ENCODE measurements around the gene NPHS2. TPM values are rescaled to one million over a fixed set of nuclear protein-coding genes. Genes with fewer than 3 reads are reported as not detected.

The NPHS2 gene
- total RNA-seq, 1 donor from 2014 or later, result not detected

GRCh38 chr1:179583771-179584320 lies 8.1 kb upstream of the NPHS2 start:
- DNase-seq (ENCODE audit: low read depth), result no peak
- no peak overlapping the region for H3K4me3 ChIP-seq (ENCODE audit: low read depth, low read length)

GRCh38 chr1:179576509-179576908 lies 761 bp upstream of the NPHS2 start:
- H3K4me3 ChIP-seq (ENCODE audit: low read depth, low read length), result no peak overlapping the region
- DNase-seq (ENCODE audit: low read depth), result no peak
- no peak for TF ChIP-seq CTCF (conservative IDR thresholded peaks at IDR 0.05; ENCODE audit: low read depth, low read length)

More at GRCh38 chr1:179583771-179584320, 8.1 kb upstream of the NPHS2 start:
- TF ChIP-seq CTCF (conservative IDR thresholded peaks at IDR 0.05; ENCODE audit: low read depth, low read length), result no peak

- TF ChIP-seq CTCF (conservative IDR thresholded peaks at IDR 0.05; ENCODE audit: low read depth, low read length), result no peak
- no peak overlapping the region for H3K4me3 ChIP-seq (ENCODE audit: low read depth, low read length)
- DNase-seq (ENCODE audit: low read depth), result no peak
Observed at GRCh38 chr1:179558078-179558477, 17.7 kb downstream of the NPHS2 start.

- H3K4me3 ChIP-seq (ENCODE audit: low read depth, low read length), result no peak overlapping the region
- no peak for DNase-seq (ENCODE audit: low read depth)
- TF ChIP-seq CTCF (conservative IDR thresholded peaks at IDR 0.05; ENCODE audit: low read depth, low read length), result no peak
Observed at GRCh38 chr1:179554427-179554826, 21.3 kb downstream of the NPHS2 start.

- DNase-seq (ENCODE audit: low read depth), result peak; percentile 10
- no peak overlapping the region for H3K4me3 ChIP-seq (ENCODE audit: low read depth, low read length)
- TF ChIP-seq CTCF (conservative IDR thresholded peaks at IDR 0.05; ENCODE audit: low read depth, low read length), result no peak
Observed at GRCh38 chr1:179550746-179551682, 24.7 kb downstream of the NPHS2 start.

- DNase-seq (ENCODE audit: low read depth), result no peak
- H3K4me3 ChIP-seq (ENCODE audit: low read depth, low read length), result no peak overlapping the region
- TF ChIP-seq CTCF (conservative IDR thresholded peaks at IDR 0.05; ENCODE audit: low read depth, low read length), result no peak
Observed at GRCh38 chr1:179549368-179549700, 26.4 kb downstream of the NPHS2 start.

All from epithelial cell of proximal tubule (primary cell).